ENCODE measurements around the gene TMEM151B. TPM values are rescaled to one million over a fixed set of nuclear protein-coding genes. Genes with fewer than 3 reads are reported as not detected.
"Not testable (repeated sequence)": the region's sequence is repeated elsewhere in the genome, so short reads cannot be mapped to it uniquely, and the experiment has no call there.

The TMEM151B gene
- total RNA-seq, 1 donor from 2014 or later, result 0.05 TPM

DNA sequence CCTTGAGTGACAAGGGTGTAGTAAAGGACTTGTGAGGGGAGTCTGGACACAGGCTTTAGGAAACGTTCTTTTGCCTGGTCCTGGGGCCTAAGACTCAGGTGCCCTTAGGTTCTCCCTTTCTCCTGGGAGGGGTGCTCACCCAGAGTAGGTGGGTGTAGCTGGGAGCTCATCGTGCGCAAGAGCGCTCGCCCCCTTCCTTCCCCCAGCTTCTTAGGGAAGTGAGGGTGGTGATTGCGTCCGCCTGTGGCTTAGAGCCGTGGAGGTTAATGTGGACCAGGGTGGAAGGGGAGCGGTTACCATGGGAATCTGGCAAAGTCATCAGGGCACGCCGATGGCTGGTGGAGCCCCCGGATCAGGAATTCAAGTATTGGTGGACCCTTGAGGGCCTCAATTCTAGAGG, 46.2 kb downstream of the TMEM151B start:
- no peak overlapping the region for H3K27ac Mint-ChIP-seq (ENCODE audit: unreplicated experiment)
- DNase-seq (ENCODE audit: low spot score), result no peak
- no peak for TF ChIP-seq CTCF (IDR thresholded peaks at IDR 0.05)
- no peaks in the 10 kb centered on the region for H3K9me3 Mint-ChIP-seq (ENCODE audit: low read depth)
- no peak overlapping the region for H3K4me3 Mint-ChIP-seq (ENCODE audit: unreplicated experiment)
- no peaks in the 10 kb centered on the region for H3K36me3 Mint-ChIP-seq (ENCODE audit: low read depth)
- peaks cover 44% of the 10 kb centered on the region for H3K27me3 Mint-ChIP-seq (ENCODE audit: low read depth)
- H3K4me1 Mint-ChIP-seq (ENCODE audit: low read depth), result peaks cover 16% of the 10 kb centered on the region

GRCh38 chr6:44317136-44317631, 46.9 kb downstream of the TMEM151B start:
- peaks cover 45% of the 10 kb centered on the region for H3K27me3 Mint-ChIP-seq (ENCODE audit: low read depth)
- H3K9me3 Mint-ChIP-seq (ENCODE audit: low read depth); H3K4me1 Mint-ChIP-seq (ENCODE audit: low read depth); H3K36me3 Mint-ChIP-seq (ENCODE audit: low read depth); H3K27ac Mint-ChIP-seq (ENCODE audit: unreplicated experiment); H3K4me3 Mint-ChIP-seq (ENCODE audit: unreplicated experiment); DNase-seq (ENCODE audit: low spot score): not testable (repeated sequence)

- peaks cover 40% of the 10 kb centered on the region for H3K27me3 Mint-ChIP-seq (ENCODE audit: low read depth)
- H3K9me3 Mint-ChIP-seq (ENCODE audit: low read depth), result no peaks in the 10 kb centered on the region
- no peak overlapping the region for H3K27ac Mint-ChIP-seq (ENCODE audit: unreplicated experiment)
Observed at GRCh38 chr6:44321210-44321609, 51.0 kb downstream of the TMEM151B start.

GRCh38 chr6:44327096-44327495, 56.8 kb downstream of the TMEM151B start:
- no peak for TF ChIP-seq CTCF (IDR thresholded peaks at IDR 0.05)
- Mint-ChIP-seq H3K36me3 (ENCODE audit: low read depth) (no peaks in the 10 kb centered on the region), H3K9me3 (ENCODE audit: low read depth) (no peaks in the 10 kb centered on the region), H3K27me3 (ENCODE audit: low read depth) (peaks cover 37% of the 10 kb centered on the region), H3K4me1 (ENCODE audit: low read depth) (no peaks in the 10 kb centered on the region), H3K27ac (ENCODE audit: unreplicated experiment) (no peak overlapping the region), H3K4me3 (ENCODE audit: unreplicated experiment) (no peak overlapping the region)
- DNase-seq (ENCODE audit: low spot score), result no peak

More at GRCh38 chr6:44321210-44321609, 51.0 kb downstream of the TMEM151B start:
- TF ChIP-seq CTCF (IDR thresholded peaks at IDR 0.05), result no peak
- Mint-ChIP-seq H3K36me3 (ENCODE audit: low read depth) (no peaks in the 10 kb centered on the region), H3K4me1 (ENCODE audit: low read depth) (no peaks in the 10 kb centered on the region), H3K4me3 (ENCODE audit: unreplicated experiment) (no peak overlapping the region)
- DNase-seq (ENCODE audit: low spot score), result no peak

DNA sequence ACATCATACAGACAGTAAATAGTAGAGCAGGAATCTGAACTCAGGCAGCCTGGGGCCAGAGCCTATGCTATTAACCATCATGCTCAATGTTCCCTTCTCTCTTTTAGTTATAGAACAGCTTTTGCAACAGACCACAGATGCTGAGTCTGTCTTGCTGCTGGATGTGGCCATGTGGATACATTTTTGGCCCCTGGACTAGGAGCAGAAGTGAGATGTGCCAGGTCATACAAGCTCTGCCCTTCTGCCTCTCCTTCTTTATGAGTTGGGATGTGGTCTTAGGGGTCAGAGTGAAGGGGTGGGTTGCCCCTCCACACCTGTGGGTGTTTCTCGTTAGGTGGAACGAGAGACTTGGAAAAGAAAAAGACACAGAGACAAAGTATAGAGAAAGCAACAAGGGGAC, 57.5 kb downstream of the TMEM151B start:
- Mint-ChIP-seq H3K36me3 (ENCODE audit: low read depth) (no peaks in the 10 kb centered on the region), H3K27ac (ENCODE audit: unreplicated experiment) (no peak overlapping the region), H3K9me3 (ENCODE audit: low read depth) (no peaks in the 10 kb centered on the region), H3K4me1 (ENCODE audit: low read depth) (no peaks in the 10 kb centered on the region), H3K27me3 (ENCODE audit: low read depth) (peaks cover 43% of the 10 kb centered on the region), H3K4me3 (ENCODE audit: unreplicated experiment) (no peak overlapping the region)
- TF ChIP-seq CTCF (IDR thresholded peaks at IDR 0.05), result no peak
- DNase-seq (ENCODE audit: low spot score), result no peak

- H3K9me3 Mint-ChIP-seq (ENCODE audit: low read depth); H3K4me3 Mint-ChIP-seq (ENCODE audit: unreplicated experiment); DNase-seq (ENCODE audit: low spot score); H3K36me3 Mint-ChIP-seq (ENCODE audit: low read depth); H3K4me1 Mint-ChIP-seq (ENCODE audit: low read depth); H3K27ac Mint-ChIP-seq (ENCODE audit: unreplicated experiment): not testable (repeated sequence)
- H3K27me3 Mint-ChIP-seq (ENCODE audit: low read depth), result peaks cover 46% of the 10 kb centered on the region
Observed at GRCh38 chr6:44328203-44328602, 58.0 kb downstream of the TMEM151B start.

Measured in chondrocyte (in vitro differentiated cells).